Prostate gland (tissue), 2 donors: ENCODE measurements around the gene KCNK4.

Source experiments
- CTCF ChIP-seq, 4 experiments: fragments of 200-600 bp in 2 of 4; fragments of 450-650 bp in 2 of 4; sonication (generic) in 2 of 4; IDR thresholded peaks; 1 replicate in 3 of 4; 2 replicates in 1 of 4; pipeline ENCODE4 v1.5.1; 2016 to 2019; ENCODE audit warnings: antibody characterized with exemption in 4 of 4, mild to moderate bottlenecking in 2 of 4, moderate library complexity in 2 of 4
- POLR2A ChIP-seq: fragments of 450-650 bp; IDR thresholded peaks from one replicate; pipeline ENCODE4 v1.6.1; 2016; ENCODE audit warnings: antibody characterized with exemption, mild to moderate bottlenecking
- POLR2AphosphoS5 ChIP-seq: sonication (generic); formaldehyde crosslinking; IDR thresholded peaks from one replicate; pipeline ENCODE4 v1.6.1; 2017; ENCODE audit warnings: antibody characterized with exemption

GRCh38 chr11:64297699-64298358 lies 6.7 kb downstream of the KCNK4 start:
- TF ChIP-seq CTCF (IDR thresholded peaks at IDR 0.05) = no peak
- TF ChIP-seq POLR2A = no peak
- no peak for TF ChIP-seq POLR2AphosphoS5
